GM12878 (cell line): ENCODE measurements around the gene NRXN3.

Experiments
- EP300 ChIP-seq, 2 experiments: fragments of 150-350 bp in 1 of 2; IDR thresholded peaks; 2 replicates each; pipeline ENCODE4 v1.6.1; 2011 to 2012; ENCODE audit warnings: low read depth in 2 of 2, low read length in 2 of 2, borderline replicate concordance in 1 of 2, improper control_type of control experiment in 1 of 2, inconsistent platforms in 1 of 2; ENCODE audit not compliant: control insufficient read depth in 1 of 2
- EZH2 ChIP-seq: IDR thresholded peaks from 2 replicates; pipeline ENCODE4 v1.6.1; 2012; ENCODE audit warnings: low read depth, mild to moderate bottlenecking, control low read depth, inconsistent platforms, low read length, borderline replicate concordance; ENCODE audit not compliant: control insufficient read depth
- MYB ChIP-seq: fragments of 150-350 bp; IDR thresholded peaks from 2 replicates; pipeline ENCODE4 v1.6.1; 2014; ENCODE audit warnings: mild to moderate bottlenecking, low read depth, low read length, borderline replicate concordance
- POLR2A ChIP-seq: IDR thresholded peaks from 2 replicates; pipeline ENCODE4 v1.6.1; 2011; ENCODE audit warnings: low read depth, mild to moderate bottlenecking, low read length
- POLR2AphosphoS2 ChIP-seq: IDR thresholded peaks from 2 replicates; pipeline ENCODE4 v1.6.1; 2011; ENCODE audit warnings: low read depth, mild to moderate bottlenecking, low read length, improper control_type of control experiment, moderate library complexity
- RB1 ChIP-seq: fragments of 450-650 bp; formaldehyde crosslinking; IDR thresholded peaks from 2 replicates; pipeline ENCODE4 v1.6.1; 2017; ENCODE audit warnings: mild to moderate bottlenecking, borderline replicate concordance
- REST ChIP-seq: IDR thresholded peaks from 2 replicates; pipeline ENCODE4 v1.6.1; 2012; ENCODE audit warnings: mild to moderate bottlenecking, low read depth, low read length
- RFX5 ChIP-seq: IDR thresholded peaks from 2 replicates; pipeline ENCODE4 v1.6.1; 2011; ENCODE audit warnings: low read depth, low read length, improper control_type of control experiment
- SREBF2 ChIP-seq: IDR thresholded peaks from 2 replicates; pipeline ENCODE4 v1.6.1; 2012; ENCODE audit warnings: mild to moderate bottlenecking, low read length
- TAF1 ChIP-seq: IDR thresholded peaks from 2 replicates; pipeline ENCODE4 v1.6.1; 2011; ENCODE audit warnings: mild to moderate bottlenecking, low read depth, low read length, borderline replicate concordance
- TF ChIP-seq, protein P1 (sequence below), 3 experiments: IDR thresholded peaks in 2 of 3; conservative IDR thresholded peaks in 1 of 3; 2 replicates each; pipeline ENCODE4 v1.5.1; 2011; ENCODE audit warnings: low read depth in 3 of 3, low read length in 3 of 3, mild to moderate bottlenecking in 3 of 3, control low read depth in 2 of 3, moderate library complexity in 2 of 3, inconsistent platforms in 1 of 3, mixed read lengths in 1 of 3; ENCODE audit not compliant: control insufficient read depth in 2 of 3, insufficient read depth in 1 of 3; ENCODE audit errors: extremely low read depth in 1 of 3
- TF ChIP-seq, protein P2 (sequence below): fragments of 450-650 bp; IDR thresholded peaks from 2 replicates; pipeline ENCODE4 v1.6.1; 2018; ENCODE audit warnings: borderline replicate concordance, mild to moderate bottlenecking; ENCODE audit not compliant: partially characterized antibody

GRCh38 chr14:78184157-78184556, 14.0 kb downstream of the NRXN3 start:
- TF ChIP-seq, protein P1, sequence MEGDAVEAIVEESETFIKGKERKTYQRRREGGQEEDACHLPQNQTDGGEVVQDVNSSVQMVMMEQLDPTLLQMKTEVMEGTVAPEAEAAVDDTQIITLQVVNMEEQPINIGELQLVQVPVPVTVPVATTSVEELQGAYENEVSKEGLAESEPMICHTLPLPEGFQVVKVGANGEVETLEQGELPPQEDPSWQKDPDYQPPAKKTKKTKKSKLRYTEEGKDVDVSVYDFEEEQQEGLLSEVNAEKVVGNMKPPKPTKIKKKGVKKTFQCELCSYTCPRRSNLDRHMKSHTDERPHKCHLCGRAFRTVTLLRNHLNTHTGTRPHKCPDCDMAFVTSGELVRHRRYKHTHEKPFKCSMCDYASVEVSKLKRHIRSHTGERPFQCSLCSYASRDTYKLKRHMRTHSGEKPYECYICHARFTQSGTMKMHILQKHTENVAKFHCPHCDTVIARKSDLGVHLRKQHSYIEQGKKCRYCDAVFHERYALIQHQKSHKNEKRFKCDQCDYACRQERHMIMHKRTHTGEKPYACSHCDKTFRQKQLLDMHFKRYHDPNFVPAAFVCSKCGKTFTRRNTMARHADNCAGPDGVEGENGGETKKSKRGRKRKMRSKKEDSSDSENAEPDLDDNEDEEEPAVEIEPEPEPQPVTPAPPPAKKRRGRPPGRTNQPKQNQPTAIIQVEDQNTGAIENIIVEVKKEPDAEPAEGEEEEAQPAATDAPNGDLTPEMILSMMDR (IDR thresholded peaks at IDR 0.05 in 2 of 3, conservative IDR thresholded peaks at IDR 0.05 in 1 of 3; ENCODE audit: control insufficient read depth in 2 of 3, extremely low read depth in 1 of 3, insufficient read depth in 1 of 3, low read depth in 3 of 3, low read length in 3 of 3), result no peak
- no peak for TF ChIP-seq RFX5
- TF ChIP-seq REST, result no peak
- no peak for TF ChIP-seq RB1
- no peak for TF ChIP-seq POLR2A
- no peak for TF ChIP-seq EP300 (IDR thresholded peaks at IDR 0.05; ENCODE audit: borderline replicate concordance in 1 of 2, control insufficient read depth in 1 of 2, low read depth in 2 of 2, low read length in 2 of 2)
- TF ChIP-seq POLR2AphosphoS2, result no peak
- no peak for TF ChIP-seq MYB
- no peak for TF ChIP-seq TAF1
- TF ChIP-seq, protein P2, sequence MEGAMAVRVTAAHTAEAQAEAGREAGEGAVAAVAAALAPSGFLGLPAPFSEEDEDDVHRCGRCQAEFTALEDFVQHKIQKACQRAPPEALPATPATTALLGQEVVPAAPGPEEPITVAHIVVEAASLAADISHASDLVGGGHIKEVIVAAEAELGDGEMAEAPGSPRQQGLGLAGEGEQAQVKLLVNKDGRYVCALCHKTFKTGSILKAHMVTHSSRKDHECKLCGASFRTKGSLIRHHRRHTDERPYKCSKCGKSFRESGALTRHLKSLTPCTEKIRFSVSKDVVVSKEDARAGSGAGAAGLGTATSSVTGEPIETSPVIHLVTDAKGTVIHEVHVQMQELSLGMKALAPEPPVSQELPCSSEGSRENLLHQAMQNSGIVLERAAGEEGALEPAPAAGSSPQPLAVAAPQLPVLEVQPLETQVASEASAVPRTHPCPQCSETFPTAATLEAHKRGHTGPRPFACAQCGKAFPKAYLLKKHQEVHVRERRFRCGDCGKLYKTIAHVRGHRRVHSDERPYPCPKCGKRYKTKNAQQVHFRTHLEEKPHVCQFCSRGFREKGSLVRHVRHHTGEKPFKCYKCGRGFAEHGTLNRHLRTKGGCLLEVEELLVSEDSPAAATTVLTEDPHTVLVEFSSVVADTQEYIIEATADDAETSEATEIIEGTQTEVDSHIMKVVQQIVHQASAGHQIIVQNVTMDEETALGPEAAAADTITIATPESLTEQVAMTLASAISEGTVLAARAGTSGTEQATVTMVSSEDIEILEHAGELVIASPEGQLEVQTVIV, result no peak
- TF ChIP-seq EZH2, result no peak
- TF ChIP-seq SREBF2, result no peak
